Right cardiac atrium (tissue), 5 donors: ENCODE measurements around the gene FRY. TPM values are rescaled to one million over a fixed set of nuclear protein-coding genes. Genes with fewer than 3 reads are reported as not detected.
A peak's percentile ranks its signal among the peaks of the same experiment; 100 is the strongest.
"Not testable (repeated sequence)": the region's sequence is repeated elsewhere in the genome, so short reads cannot be mapped to it uniquely, and the experiment has no call there.

Experiments used
- ATAC-seq, 2 donors: fragments of 200-7000 bp; cut with Tn5 transposase; one replicate each; pipeline versions ENCODE4 v1.8.0 to v1.9.1; 2020; ENCODE audit warnings: moderate library complexity in 2 of 2, mild to moderate bottlenecking in 1 of 2
- DNase-seq, 3 donors: peaks; one replicate each; pipeline ENCODE4 v3.0.0-alpha.2; 2020
- H3K27ac ChIP-seq: one replicate; pipeline ENCODE4 v1.5.1; 2013; ENCODE audit warnings: mild to moderate bottlenecking, low read length, control low read depth, moderate library complexity
- H3K27me3 ChIP-seq: one replicate; pipeline ENCODE4 v1.6.1; 2013; ENCODE audit not compliant: control insufficient read depth, insufficient read depth
- H3K4me1 ChIP-seq: one replicate; pipeline ENCODE4 v1.6.1; 2013; ENCODE audit warnings: low read length; ENCODE audit not compliant: control insufficient read depth, insufficient read depth
- H3K4me3 ChIP-seq: one replicate; pipeline ENCODE4 v1.5.1; 2013; ENCODE audit warnings: low read length, control low read depth
- H3K9me3 ChIP-seq: one replicate; pipeline ENCODE4 v1.6.1; 2013; ENCODE audit warnings: low read length; ENCODE audit not compliant: control insufficient read depth
- WGBS: extraction: QIAGEN DNeasy Blood & Tissue Kit; methylation state at CpG from one replicate; pipeline ENCODE4 v1.1.7; 2013; 5-methylcytosine and 5-hydroxymethylcytosine counted together
- intact Hi-C, 4 donors: fragments of 100-400 bp; cut with DNase I; formaldehyde crosslinking; loops; one replicate each; pipeline versions ENCODE4 v1.11.0 to v1.14.0; 2022 to 2023
- polyA plus RNA-seq: library from polyadenylated mRNA; stranded (reverse); fragments of 200-250 nt; gene quantifications from one replicate; pipeline ENCODE4 v1.2.3, GENCODE V29; 2013
- total RNA-seq, 4 donors: library from RNA; stranded (reverse); fragmentation: NEBNext Ultra II Directional; extraction: Animal tissue kit (Norgen Biotek cat#: 25700); gene quantifications; one replicate each; pipeline ENCODE4 v1.2.1, GENCODE V29; 2021
- donor health status: healthy with polysubstance abuse.
- donor health status: DM: no; HTN: yes; CAD: no.
- donor health status: DM: no; HTN: no; CAD: no.
- donor health status: DM: no; HTN: yes; CAD: no; lungs with severe emphysema.
- donor health status: DM: yes; HTN: yes; CAD: no.

Gene FRY
- total and polyA plus RNA-seq, 5 donors = 29.0 to 139 (median 113) TPM

DNA sequence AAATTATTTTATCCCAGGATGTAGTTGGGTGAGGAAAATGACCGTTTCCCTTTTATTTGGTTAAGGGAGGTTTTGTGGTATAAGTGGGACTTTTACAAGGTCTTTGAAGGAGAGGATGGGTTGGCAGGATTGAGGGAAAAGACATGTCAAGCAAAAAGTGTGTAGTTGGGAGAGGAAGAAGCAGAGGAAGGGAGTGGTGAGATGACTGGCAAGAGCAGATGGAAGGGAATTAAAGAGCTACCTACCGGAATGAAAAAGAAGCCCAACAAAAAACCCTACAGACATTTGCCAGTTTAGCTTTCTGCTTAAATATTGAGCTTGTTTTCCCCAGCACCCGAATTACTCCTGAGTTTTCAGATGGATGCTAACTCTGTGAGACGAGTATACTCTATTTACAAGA lies 19.6 kb downstream of the FRY start:
- Histone ChIP-seq H3K27ac (no peak overlapping the region), H3K9me3 (no peaks in the 10 kb centered on the region), H3K4me1 (peaks cover 6% of the 10 kb centered on the region), H3K4me3 (no peak overlapping the region), H3K27me3 (no peaks in the 10 kb centered on the region)
- intact Hi-C loops = no loop called here
- DNase-seq (no peak), ATAC-seq (no peak)
- WGBS = 86% methylated on average over 4 of the region's 4 CpGs

DNA sequence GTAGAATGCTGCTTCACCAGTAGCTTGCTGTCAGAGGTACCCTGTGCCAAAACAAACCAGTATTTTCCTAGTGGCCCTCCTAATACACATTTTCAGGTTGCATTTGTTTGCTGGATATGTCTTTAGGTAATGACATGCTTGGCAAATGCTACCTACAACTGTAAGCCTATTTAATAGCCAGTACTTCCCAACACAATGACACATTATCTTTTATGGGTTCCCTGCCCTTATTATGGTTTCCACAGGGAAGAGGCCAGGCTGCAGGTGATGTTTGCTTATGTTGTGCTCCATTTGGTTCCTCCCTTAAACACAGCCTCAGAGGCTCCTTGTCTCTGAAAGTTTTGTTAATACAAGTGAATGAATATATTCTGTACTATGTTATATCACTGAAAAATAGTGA lies 24.7 kb downstream of the FRY start:
- Histone ChIP-seq H3K4me1 (peaks cover 3% of the 10 kb centered on the region), H3K4me3 (no peak overlapping the region), H3K27ac (no peak overlapping the region), H3K9me3 (no peaks in the 10 kb centered on the region), H3K27me3 (no peaks in the 10 kb centered on the region)
- DNase-seq (no peak), ATAC-seq (no peak)
- intact Hi-C loops = no loop called here

DNA sequence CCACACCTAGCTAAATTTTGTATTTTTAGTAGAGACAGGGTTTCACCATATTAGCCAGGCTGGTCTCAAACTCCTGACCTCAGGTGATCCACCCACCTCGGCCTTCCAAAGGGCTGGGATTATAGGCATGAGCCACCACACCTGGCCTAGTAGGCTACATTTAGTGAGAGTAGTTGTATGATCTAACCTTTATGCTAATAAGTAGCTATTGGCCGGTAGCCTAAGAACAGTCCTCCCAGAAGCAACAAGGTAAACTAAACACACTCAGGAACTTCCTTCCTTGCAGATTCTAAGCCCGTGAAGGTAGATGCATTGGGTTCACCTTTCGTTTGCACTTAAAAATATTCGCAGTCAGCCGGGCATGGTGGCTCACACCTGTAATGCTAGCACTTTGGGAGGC lies 25.8 kb downstream of the FRY start:
- H3K4me3 ChIP-seq, H3K27ac ChIP-seq, H3K4me1 ChIP-seq, ATAC-seq, DNase-seq, H3K27me3 ChIP-seq, intact Hi-C loops, H3K9me3 ChIP-seq: not testable (repeated sequence)
- WGBS = 96% methylated on average over 6 of the region's 6 CpGs

DNA sequence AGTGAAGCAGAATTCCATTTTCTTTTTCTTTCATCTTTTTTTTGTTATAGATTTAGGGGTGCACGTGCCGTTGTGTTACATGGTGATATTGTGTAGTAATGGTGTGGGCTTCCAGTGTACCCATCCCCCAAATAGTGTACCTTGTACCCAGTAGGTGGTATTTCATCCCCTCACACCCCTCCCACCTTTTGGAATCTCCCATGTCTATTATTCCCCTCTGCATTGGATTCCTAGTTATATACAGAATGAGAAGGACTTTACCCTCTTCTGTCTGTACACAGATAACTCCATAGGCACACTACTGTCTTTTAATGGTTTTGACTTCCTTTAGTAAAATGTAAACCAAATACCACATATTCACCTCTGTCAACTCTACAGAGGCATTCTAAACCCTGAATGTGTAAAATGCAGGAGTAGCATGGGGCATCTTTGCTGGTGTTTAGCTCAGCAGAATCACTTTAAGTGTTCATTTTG lies 28.0 kb downstream of the FRY start:
- Histone ChIP-seq H3K4me1 (peaks cover 3% of the 10 kb centered on the region), H3K27me3 (no peaks in the 10 kb centered on the region), H3K4me3 (no peak overlapping the region), H3K9me3 (no peaks in the 10 kb centered on the region), H3K27ac (no peak overlapping the region)
- intact Hi-C loops = no loop called here
- ATAC-seq = no peak
- no peak for DNase-seq
- 89% methylated on average over 2 of the region's 2 CpGs for WGBS

DNA sequence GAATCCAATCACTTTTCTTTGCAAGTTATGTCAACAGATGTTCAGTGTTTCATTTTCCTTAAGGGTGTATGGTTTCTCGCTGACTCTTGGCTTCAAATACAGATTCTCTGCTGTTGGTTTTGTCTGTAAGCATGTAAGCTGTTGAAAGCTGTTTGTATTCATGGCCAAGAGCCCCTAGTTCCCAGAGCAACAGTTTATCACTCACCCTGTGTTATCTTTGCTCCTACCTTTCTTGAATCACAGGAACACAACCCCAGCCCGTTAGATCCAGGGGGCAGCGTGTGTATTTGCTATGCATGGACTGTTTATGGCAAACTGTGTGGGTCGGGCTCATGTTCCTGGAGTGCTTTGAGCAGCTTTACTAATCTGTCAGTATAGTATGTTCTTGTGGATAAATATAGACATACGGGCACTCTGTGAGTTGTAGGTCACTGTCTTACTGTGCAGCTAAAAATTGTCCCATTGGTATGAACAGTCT lies 28.9 kb downstream of the FRY start:
- peak overlapping the region; percentile 99 for H3K27ac ChIP-seq
- intact Hi-C loops = no loop called here
- no peaks in the 10 kb centered on the region for H3K27me3 ChIP-seq
- DNase-seq (peak in 2 of 3 donors; percentile 12 to 53), ATAC-seq (peak; percentile 89 to 91)
- H3K4me1 ChIP-seq = peaks cover 3% of the 10 kb centered on the region
- H3K4me3 ChIP-seq = peak overlapping the region; percentile 67
- H3K9me3 ChIP-seq = no peaks in the 10 kb centered on the region
- WGBS = 34% methylated on average over 5 of the region's 5 CpGs

DNA sequence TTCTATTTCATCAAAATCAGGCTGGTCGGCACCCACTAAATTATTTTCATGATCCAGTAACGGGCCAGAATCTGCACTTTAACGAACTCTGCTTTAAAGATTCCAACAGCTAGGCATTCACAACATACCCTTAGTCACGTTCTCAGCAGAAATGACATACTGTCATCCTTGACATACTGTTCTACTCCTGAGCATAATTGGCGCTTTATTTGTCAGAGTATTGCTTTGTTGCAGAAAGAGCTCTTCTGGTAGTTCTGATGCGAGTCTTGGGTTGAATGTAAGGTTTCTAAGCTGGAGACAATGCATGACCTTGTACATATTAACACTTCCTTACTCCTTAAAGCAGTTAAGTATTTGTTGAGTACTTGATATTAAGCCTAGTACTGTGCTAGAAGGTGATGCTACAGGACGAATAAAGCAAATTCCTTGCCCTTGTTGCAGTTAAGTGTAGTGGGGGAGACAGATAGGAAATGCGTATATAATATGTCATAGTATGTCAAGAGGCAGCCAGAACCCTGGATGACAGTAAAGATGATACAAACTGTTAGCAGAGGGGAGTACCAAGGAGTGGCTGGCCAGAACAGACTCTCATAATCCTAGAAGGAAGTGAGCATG lies 32.2 kb downstream of the FRY start:
- intact Hi-C loops = no loop called here
- DNase-seq = no peak
- 70% methylated on average over 8 of the region's 8 CpGs for WGBS

DNA sequence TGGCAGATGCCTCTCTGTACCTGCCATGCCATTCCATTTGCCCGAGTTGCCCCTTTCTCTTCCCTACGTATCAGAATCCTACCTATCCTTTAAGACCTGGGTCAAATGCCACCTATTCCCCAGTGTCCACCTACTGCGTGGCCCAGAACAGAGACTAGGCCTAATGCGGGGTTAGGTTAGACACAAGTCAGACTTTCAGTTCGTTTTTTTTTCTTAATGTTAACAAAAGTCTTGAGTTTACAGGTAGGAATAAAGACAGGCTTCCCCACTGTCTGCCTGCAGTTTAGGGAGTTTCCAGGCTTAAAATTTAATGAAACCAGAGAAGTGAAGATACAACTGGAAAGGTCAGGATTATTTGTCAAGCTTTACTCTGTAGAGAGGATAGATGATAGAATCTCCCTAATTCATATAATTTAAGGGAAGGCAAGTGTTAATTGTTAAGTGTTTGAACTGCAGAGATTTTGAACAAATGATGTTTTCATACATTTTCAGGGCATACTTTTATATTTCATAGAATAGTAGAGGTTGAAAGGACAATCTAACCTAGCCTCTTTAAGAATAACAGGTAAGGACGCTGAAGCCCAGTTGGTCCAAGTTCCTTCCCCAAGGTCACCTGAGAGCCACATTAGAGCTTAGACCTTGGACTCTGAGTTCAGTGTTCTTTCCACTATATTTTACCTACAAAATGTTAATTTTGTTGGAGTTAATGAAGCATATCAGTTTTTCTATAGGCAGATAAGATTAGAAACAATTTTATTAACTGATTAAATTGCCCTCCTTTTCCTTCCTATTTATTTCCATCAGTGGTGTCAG lies 35.8 kb downstream of the FRY start:
- WGBS = 89% methylated on average over 6 of the region's 6 CpGs
- Histone ChIP-seq H3K4me1 (peaks cover 2% of the 10 kb centered on the region), H3K4me3 (no peak overlapping the region), H3K9me3 (no peaks in the 10 kb centered on the region), H3K27ac (peak overlapping the region; percentile 27), H3K27me3 (no peaks in the 10 kb centered on the region)
- DNase-seq (no peak), ATAC-seq (no peak)
- intact Hi-C loops = no loop called here

More for the DNA sequence above, 32.2 kb downstream of the FRY start:
- ATAC-seq = no peak
- Histone ChIP-seq H3K9me3 (no peaks in the 10 kb centered on the region), H3K27me3 (no peaks in the 10 kb centered on the region), H3K27ac (peak overlapping the region; percentile 67), H3K4me1 (peaks cover 4% of the 10 kb centered on the region), H3K4me3 (no peak overlapping the region)

DNA sequence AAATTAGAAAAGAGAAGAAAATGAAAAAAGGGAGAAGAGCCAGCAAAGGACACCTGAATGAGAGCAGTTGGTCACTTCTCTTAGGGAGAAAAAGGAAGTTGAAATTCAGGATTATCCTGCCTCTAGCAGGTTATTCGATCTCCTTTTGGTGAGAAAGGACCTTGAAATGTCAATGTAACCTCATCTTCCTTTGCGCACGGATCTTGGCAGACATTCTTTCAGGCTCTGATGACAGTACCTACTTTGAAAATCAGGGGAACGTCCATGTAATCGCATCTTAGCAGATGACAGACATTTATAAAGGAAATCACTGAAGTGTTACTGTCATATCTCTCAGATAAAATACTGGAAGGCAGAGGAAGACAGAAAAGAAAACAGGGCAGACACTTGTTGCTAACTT lies 36.7 kb downstream of the FRY start:
- no peak for ATAC-seq
- 51% methylated on average over 5 of the region's 5 CpGs for WGBS
- H3K27me3 ChIP-seq = no peaks in the 10 kb centered on the region
- DNase-seq = no peak
- no peaks in the 10 kb centered on the region for H3K9me3 ChIP-seq
- H3K4me3 ChIP-seq = no peak overlapping the region
- H3K27ac ChIP-seq = no peak overlapping the region
- intact Hi-C loops = no loop called here
- H3K4me1 ChIP-seq = peaks cover 2% of the 10 kb centered on the region

DNA sequence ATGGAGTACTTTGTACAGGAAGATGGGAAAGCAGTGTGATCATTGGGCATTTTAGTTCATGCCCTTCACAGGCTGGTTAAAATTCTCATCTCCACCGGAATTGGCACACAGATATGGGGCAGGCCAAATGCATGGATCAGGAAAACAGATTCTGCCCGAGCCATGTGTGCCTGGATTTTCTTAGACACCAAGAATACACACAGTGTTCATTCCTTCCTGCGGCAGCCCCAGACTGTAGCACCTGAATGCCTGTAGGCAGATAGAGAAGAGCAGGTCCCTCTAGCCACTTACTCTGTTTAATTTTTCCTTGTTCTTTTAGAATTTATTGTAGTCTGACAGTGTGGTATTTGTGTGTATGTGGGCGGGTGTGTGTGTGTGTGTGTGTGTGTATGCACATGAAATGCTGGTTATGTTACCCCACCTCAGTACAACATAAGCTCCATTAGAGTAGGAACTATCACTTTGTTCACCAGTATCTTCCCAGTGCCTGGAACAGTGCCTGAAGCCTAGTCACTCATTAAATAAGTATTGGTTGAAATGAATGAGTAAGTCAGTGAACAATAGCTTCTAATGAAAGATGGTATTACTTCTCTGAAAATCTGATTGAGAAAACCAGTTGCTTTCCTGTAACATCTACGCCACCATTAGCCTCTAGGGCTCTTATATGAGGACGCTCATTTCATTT lies 41.7 kb downstream of the FRY start:
- ATAC-seq (peak in 1 of 2 donors; percentile 16), DNase-seq (no peak)
- Histone ChIP-seq H3K27ac (no peak overlapping the region), H3K9me3 (no peaks in the 10 kb centered on the region), H3K4me3 (no peak overlapping the region), H3K27me3 (no peaks in the 10 kb centered on the region), H3K4me1 (peaks cover 2% of the 10 kb centered on the region)
- 85% methylated on average over 6 of the region's 6 CpGs for WGBS
- intact Hi-C loops = no loop called here

DNA sequence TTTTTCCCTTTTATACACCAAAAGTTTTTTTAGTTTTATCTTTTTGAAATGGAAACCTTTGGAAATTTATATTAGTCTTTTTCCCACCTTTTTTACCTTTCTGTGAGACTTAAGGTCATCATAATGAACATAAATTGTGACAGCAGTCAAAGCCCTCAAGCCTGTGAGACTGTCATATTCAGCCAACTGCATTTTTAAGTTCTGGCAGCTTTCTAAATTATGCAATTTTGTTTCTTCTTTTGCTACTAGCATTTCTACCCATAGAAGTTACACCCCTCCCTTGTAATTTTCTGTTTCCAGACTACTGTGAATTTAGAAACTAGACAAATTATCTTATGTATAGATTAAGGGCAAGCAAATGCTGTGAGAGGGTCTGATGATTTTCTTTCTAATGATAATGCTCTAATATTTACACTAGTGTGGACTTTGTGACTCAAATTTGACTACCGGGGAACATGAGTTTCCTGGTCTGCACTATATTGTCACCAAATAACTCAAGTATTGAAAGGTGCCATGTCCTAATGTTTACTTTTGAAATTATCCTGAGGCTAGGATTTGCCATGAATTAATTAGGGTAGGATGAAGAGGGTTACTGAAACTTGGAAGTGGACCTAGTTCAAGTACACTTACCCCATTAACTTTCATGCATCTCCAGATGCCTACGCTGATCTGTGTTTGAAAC lies 43.7 kb downstream of the FRY start:
- Histone ChIP-seq H3K27ac (no peak overlapping the region), H3K4me1 (peaks cover 2% of the 10 kb centered on the region), H3K4me3 (no peak overlapping the region), H3K27me3 (no peaks in the 10 kb centered on the region), H3K9me3 (no peaks in the 10 kb centered on the region)
- intact Hi-C loops = no loop called here
- WGBS = 95% methylated on average over 2 of the region's 2 CpGs
- ATAC-seq (no peak), DNase-seq (no peak)
